ENCODE results near the gene ACMSD. TPM values are rescaled to one million over a fixed set of nuclear protein-coding genes. Genes with fewer than 3 reads are reported as not detected.
A peak's percentile ranks its signal among the peaks of the same experiment; 100 is the strongest.

ACMSD gene
- total and polyA plus RNA-seq, 2 of the 13 experiments (the other 11 are each of a cell fraction or from before 2014, with no cell fraction given) = not detected

GRCh38 chr2:134917360-134917865 lies 79.0 kb downstream of the ACMSD start (continued):
- TF ChIP-seq JUNB (CRISPR knock-in tag; IDR thresholded peaks at IDR 0.05; ENCODE audit: borderline replicate concordance) (no peak), IKZF1 (IDR thresholded peaks at IDR 0.05) (no peak), SNAPC4 (CRISPR knock-in tag; IDR thresholded peaks at IDR 0.05) (no peak), NR1H2 (CRISPR knock-in tag; IDR thresholded peaks at IDR 0.05; ENCODE audit: borderline replicate concordance, low read depth) (no peak), ZNF749 (CRISPR knock-in tag; IDR thresholded peaks at IDR 0.05; ENCODE audit: borderline replicate concordance) (no peak), NAIF1 (CRISPR knock-in tag; IDR thresholded peaks at IDR 0.05; ENCODE audit: borderline replicate concordance) (peak; percentile 28; the same call in 1 of the 2 replicates), HOXA5 (CRISPR knock-in tag; IDR thresholded peaks at IDR 0.05) (no peak), MAZ (IDR thresholded peaks at IDR 0.05; ENCODE audit: borderline replicate concordance, low read depth, low read length) (no peak), MAZ (CRISPR knock-in tag; IDR thresholded peaks at IDR 0.05; ENCODE audit: low read depth) (no peak), FOXP4 (CRISPR knock-in tag; IDR thresholded peaks at IDR 0.05) (no peak), ONECUT2 (CRISPR knock-in tag; IDR thresholded peaks at IDR 0.05) (peak; percentile 62; the same call in 1 of the 2 replicates), BRF2 (CRISPR knock-in tag; IDR thresholded peaks at IDR 0.05) (no peak), ZNF101 (CRISPR knock-in tag; IDR thresholded peaks at IDR 0.05; ENCODE audit: borderline replicate concordance, low read depth) (no peak), CEBPB (IDR thresholded peaks at IDR 0.05; ENCODE audit: borderline replicate concordance, low read depth, low read length) (peak; percentile 91), HHEX (CRISPR knock-in tag; IDR thresholded peaks at IDR 0.05) (no peak), ZNF546 (CRISPR knock-in tag; conservative IDR thresholded peaks at IDR 0.05) (0 out of 2 replicates have a peak, but pooled peaks have one; percentile 41), NBN (conservative IDR thresholded peaks at IDR 0.05) (no peak), PPARG (CRISPR knock-in tag; conservative IDR thresholded peaks at IDR 0.05) (no peak), GPN1 (CRISPR knock-in tag; IDR thresholded peaks at IDR 0.05; ENCODE audit: borderline replicate concordance) (no peak), RXRA (CRISPR knock-in tag; IDR thresholded peaks at IDR 0.05) (0 out of 2 replicates have a peak, but pooled peaks have one; percentile 30), KMT2B (CRISPR knock-in tag; IDR thresholded peaks at IDR 0.05) (0 out of 2 replicates have a peak, but pooled peaks have one; percentile 32)
- TF ChIP-seq, protein P1, sequence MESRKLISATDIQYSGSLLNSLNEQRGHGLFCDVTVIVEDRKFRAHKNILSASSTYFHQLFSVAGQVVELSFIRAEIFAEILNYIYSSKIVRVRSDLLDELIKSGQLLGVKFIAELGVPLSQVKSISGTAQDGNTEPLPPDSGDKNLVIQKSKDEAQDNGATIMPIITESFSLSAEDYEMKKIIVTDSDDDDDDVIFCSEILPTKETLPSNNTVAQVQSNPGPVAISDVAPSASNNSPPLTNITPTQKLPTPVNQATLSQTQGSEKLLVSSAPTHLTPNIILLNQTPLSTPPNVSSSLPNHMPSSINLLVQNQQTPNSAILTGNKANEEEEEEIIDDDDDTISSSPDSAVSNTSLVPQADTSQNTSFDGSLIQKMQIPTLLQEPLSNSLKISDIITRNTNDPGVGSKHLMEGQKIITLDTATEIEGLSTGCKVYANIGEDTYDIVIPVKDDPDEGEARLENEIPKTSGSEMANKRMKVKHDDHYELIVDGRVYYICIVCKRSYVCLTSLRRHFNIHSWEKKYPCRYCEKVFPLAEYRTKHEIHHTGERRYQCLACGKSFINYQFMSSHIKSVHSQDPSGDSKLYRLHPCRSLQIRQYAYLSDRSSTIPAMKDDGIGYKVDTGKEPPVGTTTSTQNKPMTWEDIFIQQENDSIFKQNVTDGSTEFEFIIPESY (CRISPR knock-in tag; IDR thresholded peaks at IDR 0.05) = no peak
